DOHH2 (cell line): ENCODE results near the gene DCBLD2.
A peak's percentile ranks its signal among the peaks of the same experiment; 100 is the strongest.

Experiments
- H3F3A ChIP-seq: fragments of 200-600 bp; sonication (generic), shearing (Covaris generic); 2 replicates; pipeline ENCODE4 v1.6.0; 2016; ENCODE audit warnings: antibody characterized with exemption, mild to moderate bottlenecking; ENCODE audit not compliant: control insufficient read depth, insufficient read depth
- H3K27ac ChIP-seq: fragments of 200-600 bp; sonication (generic); 2 replicates; pipeline ENCODE4 v1.5.1; 2014; ENCODE audit warnings: low read depth, mild to moderate bottlenecking, low read length, moderate library complexity
- H3K27me3 ChIP-seq: fragments of 200-600 bp; sonication (generic); 2 replicates; pipeline ENCODE4 v1.6.1; 2014; ENCODE audit warnings: mild to moderate bottlenecking, low read length, mixed read lengths; ENCODE audit not compliant: control insufficient read depth
- H3K36me3 ChIP-seq: fragments of 200-600 bp; sonication (generic); 2 replicates; pipeline ENCODE4 v1.6.1; 2014; ENCODE audit warnings: mild to moderate bottlenecking, low read length, moderate library complexity, mixed read lengths; ENCODE audit not compliant: control insufficient read depth
- H3K4me1 ChIP-seq: fragments of 200-600 bp; sonication (generic); 2 replicates; pipeline ENCODE4 v1.6.1; 2014; ENCODE audit warnings: mild to moderate bottlenecking, low read length, mixed read lengths; ENCODE audit not compliant: control insufficient read depth
- H3K4me2 ChIP-seq: fragments of 200-600 bp; sonication (generic); 2 replicates; pipeline ENCODE4 v1.6.0; 2014; ENCODE audit warnings: mild to moderate bottlenecking, low read length, moderate library complexity
- H3K4me3 ChIP-seq: fragments of 200-600 bp; sonication (generic); 2 replicates; pipeline ENCODE4 v1.5.1; 2014; ENCODE audit warnings: mild to moderate bottlenecking, low read length, mixed read lengths
- H3K79me2 ChIP-seq: fragments of 200-600 bp; sonication (generic); 2 replicates; pipeline ENCODE4 v1.6.1; 2014; ENCODE audit warnings: mild to moderate bottlenecking, low read length, mixed read lengths; ENCODE audit not compliant: control insufficient read depth
- H3K9me2 ChIP-seq: fragments of 200-600 bp; sonication (generic); replicated peaks from 2 replicates; pipeline ENCODE4 v1.6.1; 2014; ENCODE audit warnings: mild to moderate bottlenecking, low read length, mixed read lengths; ENCODE audit not compliant: control insufficient read depth
- H3K9me3 ChIP-seq: fragments of 200-600 bp; sonication (generic); 2 replicates; pipeline ENCODE4 v1.6.1; 2014; ENCODE audit warnings: antibody characterized with exemption, low read length, mixed read lengths; ENCODE audit not compliant: control insufficient read depth, insufficient read depth
- H4K20me1 ChIP-seq: fragments of 200-600 bp; sonication (generic); 2 replicates; pipeline ENCODE4 v1.6.0; 2014; ENCODE audit warnings: low read depth, mild to moderate bottlenecking, antibody characterized with exemption, low read length, moderate library complexity; ENCODE audit not compliant: control insufficient read depth, insufficient read depth
- EZH2phosphoT487 ChIP-seq: fragments of 200-600 bp; sonication (generic); IDR thresholded peaks from 2 replicates; pipeline ENCODE4 v1.6.1; 2017; ENCODE audit warnings: borderline replicate concordance, mild to moderate bottlenecking, antibody characterized with exemption, low read length, moderate library complexity, mixed read lengths
- TF ChIP-seq, protein P1 (sequence below): fragments of 200-600 bp; sonication (generic); IDR thresholded peaks from one replicate; pipeline ENCODE4 v1.5.1; 2014; ENCODE audit warnings: antibody characterized with exemption, mild to moderate bottlenecking, low read depth, low read length; ENCODE audit not compliant: poor library complexity, severe bottlenecking

DCBLD2 gene

GRCh38 chr3:98763819-98764418 lies 137.6 kb downstream of the DCBLD2 start:
- H3K4me2 ChIP-seq: peak overlapping the region; percentile 94

DNA sequence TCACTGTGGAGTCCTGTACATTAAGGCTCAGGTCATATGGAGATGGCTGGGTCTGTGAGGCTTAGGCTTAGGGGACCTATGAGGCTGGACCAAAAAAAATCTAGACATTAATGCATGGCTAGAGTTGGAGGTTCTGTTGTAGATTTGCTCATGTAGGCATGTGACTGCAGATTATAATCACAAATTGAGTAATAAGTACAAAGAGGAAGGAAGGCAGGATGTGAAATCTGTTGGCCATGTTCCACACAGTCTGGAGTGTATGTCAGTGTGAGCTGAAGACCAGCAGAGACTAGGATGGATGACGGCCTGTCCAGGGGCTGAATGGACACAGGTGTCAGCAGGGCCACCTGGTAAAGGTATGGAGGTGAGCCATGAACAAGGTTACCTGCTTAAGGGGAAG lies 138.4 kb downstream of the DCBLD2 start, which contains the start of gene ST3GAL6:
TSS of gene ST3GAL6 (plus strand) at position 265 of the 400 bp plus-strand sequence. CDS start 5,101 bp downstream, outside the sequence.
- no peak for TF ChIP-seq EZH2phosphoT487
- TF ChIP-seq, protein P1, sequence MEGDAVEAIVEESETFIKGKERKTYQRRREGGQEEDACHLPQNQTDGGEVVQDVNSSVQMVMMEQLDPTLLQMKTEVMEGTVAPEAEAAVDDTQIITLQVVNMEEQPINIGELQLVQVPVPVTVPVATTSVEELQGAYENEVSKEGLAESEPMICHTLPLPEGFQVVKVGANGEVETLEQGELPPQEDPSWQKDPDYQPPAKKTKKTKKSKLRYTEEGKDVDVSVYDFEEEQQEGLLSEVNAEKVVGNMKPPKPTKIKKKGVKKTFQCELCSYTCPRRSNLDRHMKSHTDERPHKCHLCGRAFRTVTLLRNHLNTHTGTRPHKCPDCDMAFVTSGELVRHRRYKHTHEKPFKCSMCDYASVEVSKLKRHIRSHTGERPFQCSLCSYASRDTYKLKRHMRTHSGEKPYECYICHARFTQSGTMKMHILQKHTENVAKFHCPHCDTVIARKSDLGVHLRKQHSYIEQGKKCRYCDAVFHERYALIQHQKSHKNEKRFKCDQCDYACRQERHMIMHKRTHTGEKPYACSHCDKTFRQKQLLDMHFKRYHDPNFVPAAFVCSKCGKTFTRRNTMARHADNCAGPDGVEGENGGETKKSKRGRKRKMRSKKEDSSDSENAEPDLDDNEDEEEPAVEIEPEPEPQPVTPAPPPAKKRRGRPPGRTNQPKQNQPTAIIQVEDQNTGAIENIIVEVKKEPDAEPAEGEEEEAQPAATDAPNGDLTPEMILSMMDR: no peak
- H3K79me2 ChIP-seq: peaks cover 35% of the 10 kb centered on the region
- no peaks in the 10 kb centered on the region for H3K9me2 ChIP-seq
- H3K4me2 ChIP-seq: peak within 1 kb of the TSS; percentile 94
- H3K27ac ChIP-seq: peak within 1 kb of the TSS; percentile 93
- no peaks in the 10 kb centered on the region for H3K9me3 ChIP-seq
- peak within 1 kb of the TSS; percentile 76 for H3K4me3 ChIP-seq
- H3F3A ChIP-seq: peaks cover 22% of the 10 kb centered on the region
- no peaks in the 10 kb centered on the region for H4K20me1 ChIP-seq
- H3K27me3 ChIP-seq: no peaks in the 10 kb centered on the region
- peaks cover 91% of the 10 kb centered on the region for H3K4me1 ChIP-seq
- H3K36me3 ChIP-seq: peaks cover 5% of the 10 kb centered on the region

More at GRCh38 chr3:98763819-98764418, 137.6 kb downstream of the DCBLD2 start:
- H4K20me1 ChIP-seq: no peaks in the 10 kb centered on the region
- H3K9me2 ChIP-seq: no peaks in the 10 kb centered on the region
- H3K4me1 ChIP-seq: peaks cover 83% of the 10 kb centered on the region
- H3K9me3 ChIP-seq: no peaks in the 10 kb centered on the region
- peak overlapping the region; percentile 93 for H3K27ac ChIP-seq
- peak overlapping the region; percentile 76 for H3K4me3 ChIP-seq
- no peaks in the 10 kb centered on the region for H3K27me3 ChIP-seq
- peaks cover 22% of the 10 kb centered on the region for H3F3A ChIP-seq
- TF ChIP-seq, protein P1: no peak
- TF ChIP-seq EZH2phosphoT487: no peak
- H3K79me2 ChIP-seq: peaks cover 35% of the 10 kb centered on the region
- peaks cover 14% of the 10 kb centered on the region for H3K36me3 ChIP-seq

GRCh38 chr3:98761643-98762229 lies 139.8 kb downstream of the DCBLD2 start:
- Histone ChIP-seq H3K9me2 (no peaks in the 10 kb centered on the region), H3K4me3 (peak overlapping the region; percentile 58), H3K27ac (peak overlapping the region; percentile 93), H3K4me2 (peak overlapping the region; percentile 94), H3K4me1 (peaks cover 84% of the 10 kb centered on the region), H3K9me3 (no peaks in the 10 kb centered on the region), H3K79me2 (peaks cover 33% of the 10 kb centered on the region), H3K36me3 (peaks cover 1% of the 10 kb centered on the region), H4K20me1 (no peaks in the 10 kb centered on the region), H3F3A (peaks cover 22% of the 10 kb centered on the region), H3K27me3 (no peaks in the 10 kb centered on the region)
- TF ChIP-seq EZH2phosphoT487: no peak
- TF ChIP-seq, protein P1: no peak
